ENCODE data around the gene P2RY10. TPM values are rescaled to one million over a fixed set of nuclear protein-coding genes. Genes with fewer than 3 reads are reported as not detected.
A peak's percentile ranks its signal among the peaks of the same experiment; 100 is the strongest.
"Not testable (repeated sequence)": the region's sequence is repeated elsewhere in the genome, so short reads cannot be mapped to it uniquely, and the experiment has no call there.

The P2RY10 gene
- polyA plus RNA-seq (ENCODE audit: insufficient read length in 12 of 12), result 1 to 10 TPM in 3 of 12 donors, under 1 TPM in 7, not detected in 2; 0.53 to 2.6 (median 0.81) TPM
- long read RNA-seq, donor 1, result 0 reads
- long read RNA-seq, donor 2, result 0 reads
- long read RNA-seq, donor 3, result 0 reads
- long read RNA-seq, donor 4, result 0 reads
- long read RNA-seq, donor 5, result 0 reads
- long read RNA-seq, donor 6, result 0 reads
- long read RNA-seq, donor 7, result 0 reads
- long read RNA-seq, donor 8, result 0 reads
- long read RNA-seq, donor 9, result 0 reads
- long read RNA-seq, donor 10, result 0 reads
- long read RNA-seq, donor 11, result 0 reads

GRCh38 chrX:78945186-78945912 lies at the start of gene P2RY10:
Gene P2RY10, plus strand, starts transcription at chrX:78945391. Its CDS starts 15,130 bp downstream, at chrX:78960521.
- DNase-seq, result no peak

- DNase-seq, result no peak
These were observed 22.4 kb upstream of the P2RY10 start for GRCh38 chrX:78922754-78923153.

- DNase-seq, result no peak
These were observed 21.8 kb upstream of the P2RY10 start for GRCh38 chrX:78923198-78924015.

- DNase-seq, result peak; percentile 85
These were observed 13.4 kb upstream of the P2RY10 start for GRCh38 chrX:78931814-78932213.

GRCh38 chrX:78934866-78935265 lies 10.3 kb upstream of the P2RY10 start:
- DNase-seq, result no peak

- DNase-seq, result no peak
These were observed 840 bp upstream of the P2RY10 start for GRCh38 chrX:78944351-78944750.

- no peak for DNase-seq
These were observed 1.2 kb downstream of the P2RY10 start for GRCh38 chrX:78946178-78946931.

- DNase-seq, result no peak
These were observed 5.0 kb downstream of the P2RY10 start for GRCh38 chrX:78950009-78950835.

GRCh38 chrX:78957049-78957767 lies 12.0 kb downstream of the P2RY10 start:
- DNase-seq, result no peak

GRCh38 chrX:78957768-78958130 lies 12.6 kb downstream of the P2RY10 start:
- no peak for DNase-seq

- no peak for DNase-seq
These were observed 13.4 kb downstream of the P2RY10 start for GRCh38 chrX:78958419-78959116.

- no peak for DNase-seq
These were observed 15.7 kb downstream of the P2RY10 start for GRCh38 chrX:78960888-78961287.

- DNase-seq, result no peak
These were observed 19.4 kb downstream of the P2RY10 start for GRCh38 chrX:78964598-78964997.

GRCh38 chrX:78979789-78980464 lies 34.7 kb downstream of the P2RY10 start:
- DNase-seq, result peak; percentile 12

- no peak for DNase-seq
These were observed 44.2 kb downstream of the P2RY10 start for GRCh38 chrX:78989349-78989748.

GRCh38 chrX:78997870-78998558 lies 52.8 kb downstream of the P2RY10 start:
- no peak for DNase-seq

GRCh38 chrX:79007540-79007939 lies 62.3 kb downstream of the P2RY10 start:
- not testable (repeated sequence) for DNase-seq

Data from muscle of arm (tissue), 14 donors.